Measurements from ENCODE around the gene COQ8B.

The COQ8B gene

DNA sequence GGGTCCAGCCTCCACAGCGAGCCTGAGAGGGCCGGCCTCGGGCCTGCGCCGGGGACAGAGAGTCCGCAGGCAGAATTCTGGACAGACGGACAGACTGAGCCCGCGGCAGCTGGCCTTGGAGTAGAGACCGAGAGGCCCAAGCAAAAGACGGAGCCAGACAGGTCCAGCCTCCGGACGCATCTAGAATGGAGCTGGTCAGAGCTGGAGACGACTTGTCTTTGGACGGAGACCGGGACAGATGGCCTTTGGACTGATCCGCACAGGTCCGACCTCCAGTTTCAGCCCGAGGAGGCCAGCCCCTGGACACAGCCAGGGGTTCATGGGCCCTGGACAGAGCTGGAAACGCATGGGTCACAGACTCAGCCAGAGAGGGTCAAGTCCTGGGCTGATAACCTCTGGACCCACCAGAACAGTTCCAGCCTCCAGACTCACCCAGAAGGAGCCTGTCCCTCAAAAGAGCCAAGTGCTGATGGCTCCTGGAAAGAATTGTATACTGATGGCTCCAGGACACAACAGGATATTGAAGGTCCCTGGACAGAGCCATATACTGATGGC lies 716 bp upstream of the COQ8B start:
- no peak for DNase-seq

- no peak for DNase-seq
Measured at GRCh38 chr19:40716031-40716481, 630 bp downstream of the COQ8B start.

GRCh38 chr19:40714441-40715299 lies 2.0 kb downstream of the COQ8B start:
- peak; percentile 90 to 91 for DNase-seq

DNA sequence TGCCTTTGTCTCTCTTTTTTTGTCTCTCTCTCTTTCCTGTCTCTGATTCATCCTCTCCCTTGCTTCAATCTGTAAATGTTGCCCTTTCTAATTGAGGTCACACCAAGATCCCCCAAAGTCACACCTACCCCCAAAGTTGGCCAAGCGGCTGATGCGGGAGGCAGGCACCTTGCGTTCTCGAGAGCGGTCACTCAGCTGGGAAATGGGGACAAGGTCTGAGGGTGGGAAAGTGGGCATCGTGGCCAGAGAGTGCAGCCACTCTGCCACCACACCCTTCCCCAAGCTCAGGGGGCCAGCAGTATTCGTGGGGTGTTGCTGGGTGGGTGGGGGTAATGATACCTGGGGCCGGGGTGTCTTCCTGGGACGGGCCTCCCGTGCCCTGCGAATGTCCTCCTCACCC lies 2.7 kb downstream of the COQ8B start:
- no peak for DNase-seq

- no peak for DNase-seq
Measured at GRCh38 chr19:40709817-40710216, 6.9 kb downstream of the COQ8B start.

DNA sequence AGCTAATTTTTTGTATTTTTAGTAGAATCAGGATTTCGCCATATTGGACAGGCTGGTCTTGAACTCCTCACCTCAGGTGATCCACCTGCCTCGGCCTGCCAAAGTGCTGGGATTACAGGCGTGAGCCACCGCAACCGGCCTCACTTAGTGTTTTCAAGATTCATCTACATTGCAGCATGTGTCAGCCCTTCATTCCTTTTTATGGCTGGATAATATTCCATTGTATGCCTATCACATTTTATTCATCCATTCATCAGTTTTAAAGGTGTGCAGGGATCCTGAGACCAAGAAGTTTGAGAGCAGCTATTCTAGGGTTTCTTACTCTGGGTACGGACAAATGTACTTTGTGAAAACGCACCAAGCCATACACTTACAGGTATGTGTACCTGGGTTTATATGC lies 9.1 kb downstream of the COQ8B start:
- DNase-seq = no peak

DNA sequence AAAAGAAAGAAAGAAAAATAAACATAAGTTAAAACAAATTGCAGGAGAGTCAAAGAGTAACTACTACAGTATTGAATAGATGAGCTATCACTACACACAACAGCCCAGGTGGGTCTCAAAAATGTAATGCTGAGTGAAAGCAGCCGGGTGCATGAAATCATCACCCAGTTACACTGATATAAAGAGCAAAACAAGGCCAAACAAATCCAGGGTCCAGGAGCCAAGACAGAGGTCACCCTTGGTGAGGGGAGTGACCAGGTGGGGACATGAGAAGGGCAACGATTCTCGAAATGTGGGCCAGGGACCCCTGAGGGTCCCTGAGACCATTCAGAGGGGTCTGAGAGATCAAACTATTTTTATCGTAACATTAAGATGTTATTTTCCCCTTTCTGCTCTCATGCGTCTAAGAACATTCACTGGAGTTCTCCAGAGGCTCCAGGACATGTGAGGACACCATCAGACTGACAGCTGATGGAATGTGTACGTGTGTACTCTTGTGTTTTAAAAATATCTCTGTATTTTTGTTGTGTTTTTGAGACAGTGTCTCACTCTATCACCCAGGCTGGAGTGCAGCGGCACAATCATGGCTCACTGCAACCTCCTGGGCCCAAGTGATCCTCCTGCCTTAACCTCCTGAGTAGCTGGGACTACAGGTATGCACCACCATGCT lies 10.6 kb downstream of the COQ8B start:
- no peak for DNase-seq

DNA sequence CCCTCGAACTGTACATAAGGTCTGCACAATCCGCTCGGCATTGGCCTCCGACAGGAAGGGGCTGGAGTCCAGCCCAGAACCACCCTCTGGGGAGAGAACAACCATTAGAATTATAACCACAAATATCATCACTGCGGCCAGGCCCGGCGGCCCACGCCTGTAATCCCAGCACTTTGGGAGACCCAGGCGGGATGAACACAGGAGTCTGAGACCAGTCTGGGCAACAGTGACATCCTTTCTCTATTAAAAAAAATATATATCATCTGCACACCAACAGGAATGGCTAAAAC lies 11.4 kb downstream of the COQ8B start:
- DNase-seq = no peak

DNA sequence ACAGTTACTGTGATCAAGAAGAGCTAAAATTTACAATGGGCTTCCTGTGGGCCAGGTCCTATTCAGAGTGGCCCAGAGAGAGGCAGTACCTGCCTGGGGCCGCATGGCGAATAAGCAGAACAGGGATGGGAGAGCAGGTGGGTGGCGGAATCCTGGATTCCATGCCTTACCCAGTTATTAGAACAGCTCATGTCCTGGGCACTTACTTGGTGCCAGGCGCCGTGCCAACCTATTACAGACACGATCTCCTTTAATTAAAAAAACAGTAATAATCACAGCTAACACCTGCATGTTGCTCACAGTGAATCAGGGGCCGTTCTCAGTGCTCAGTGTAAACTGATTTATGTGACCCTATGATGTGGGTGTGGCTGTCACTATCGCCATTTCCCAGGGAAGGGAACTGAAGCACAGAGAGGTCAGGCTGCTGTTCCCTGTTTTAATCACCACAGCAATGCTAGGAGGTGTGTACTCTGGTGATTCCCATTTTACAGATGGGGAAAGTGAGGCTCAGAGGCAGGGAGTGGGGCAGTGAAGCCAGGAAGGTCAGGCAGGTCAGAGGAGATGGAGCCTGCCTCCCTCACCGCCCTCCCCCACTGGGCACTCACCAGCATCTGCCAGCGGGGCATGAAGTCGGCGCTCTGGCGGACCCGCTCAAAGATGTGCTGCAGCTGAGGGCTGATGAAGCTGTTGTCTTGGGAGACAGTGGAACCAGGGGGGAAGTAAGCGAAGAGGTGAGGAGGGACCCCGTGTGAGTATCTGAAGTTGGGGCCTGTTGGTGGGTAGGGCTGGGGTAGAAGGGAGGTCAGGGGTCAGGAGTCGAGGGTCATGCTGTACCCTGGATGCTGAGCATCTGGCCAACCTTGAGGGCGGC lies 12.0 kb downstream of the COQ8B start:
- DNase-seq = no peak

GRCh38 chr19:40703029-40703755 lies 13.5 kb downstream of the COQ8B start:
- DNase-seq = no peak

DNA sequence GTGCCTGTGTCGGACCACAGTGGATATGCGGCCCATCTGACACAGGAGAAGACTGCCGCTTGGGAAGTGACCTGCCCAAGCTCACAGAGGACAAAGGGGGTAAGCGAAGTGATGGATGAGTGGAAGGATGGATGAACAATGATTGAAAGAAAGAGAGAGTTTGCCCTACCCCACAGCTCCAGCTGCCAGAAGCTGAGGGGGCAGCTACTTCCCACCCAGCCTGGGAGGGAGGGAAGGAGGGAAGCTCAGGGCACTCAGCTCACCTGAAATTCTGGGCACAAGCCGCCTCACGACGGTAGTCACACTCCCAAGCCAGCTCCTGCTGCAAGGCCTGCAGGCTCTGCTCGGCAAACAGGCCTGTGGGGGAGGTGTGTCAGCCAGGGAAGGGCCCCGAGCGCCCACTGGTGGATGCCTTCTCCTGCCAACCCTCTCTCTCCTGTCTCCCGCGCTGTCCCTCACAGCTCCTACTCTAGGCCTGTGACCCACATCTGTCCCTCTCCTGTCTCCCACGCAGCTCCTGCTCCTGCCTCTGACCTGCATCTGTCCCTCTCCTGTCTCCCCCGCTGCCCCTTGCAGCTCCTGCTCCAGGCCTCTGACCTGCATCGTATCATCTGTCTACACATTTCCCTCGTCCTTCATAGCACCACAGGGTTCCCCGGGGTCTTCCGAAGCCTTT lies 14.2 kb downstream of the COQ8B start:
- peak in 1 of 2 donors; percentile 13 for DNase-seq

DNA sequence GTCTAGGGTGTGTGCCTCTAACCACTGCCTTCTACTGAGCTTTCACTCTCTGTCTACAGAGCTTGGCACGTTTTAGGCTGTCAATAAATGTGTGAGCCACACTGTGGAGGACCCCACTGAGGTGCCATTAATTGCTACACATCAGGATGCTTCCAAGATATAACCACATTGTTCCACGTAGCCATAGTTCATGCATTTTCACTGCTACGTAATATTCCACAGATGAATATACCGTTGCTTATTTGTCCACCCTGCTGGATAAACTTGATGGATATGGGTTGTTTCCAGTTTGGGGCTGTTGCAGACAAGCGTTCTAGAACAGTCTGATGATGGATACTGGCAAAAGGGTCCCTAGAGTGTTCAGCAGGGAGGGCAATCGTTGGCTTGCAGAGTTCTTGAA lies 14.9 kb downstream of the COQ8B start:
- DNase-seq = no peak

GRCh38 chr19:40700083-40700482 lies 16.6 kb downstream of the COQ8B start:
- no peak for DNase-seq

DNA sequence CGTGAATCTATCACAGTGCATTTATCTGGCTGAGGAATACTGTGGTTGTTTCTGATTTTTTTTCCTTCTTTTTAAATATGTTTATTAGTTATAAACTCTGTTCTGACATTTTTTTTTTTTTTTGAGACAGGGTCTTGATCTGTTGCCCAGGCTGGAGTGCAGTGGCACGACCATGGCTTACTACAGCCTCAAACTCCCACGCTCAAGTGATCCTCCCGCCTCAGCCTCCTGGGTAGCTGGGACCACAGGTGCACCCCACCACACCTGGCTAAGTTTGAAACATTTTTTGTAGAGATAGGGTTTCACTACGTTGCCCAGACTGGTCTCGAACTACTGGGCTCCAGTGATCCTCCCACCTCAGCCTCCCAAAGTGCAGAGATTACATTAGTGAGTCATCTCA lies 19.7 kb downstream of the COQ8B start:
- no peak for DNase-seq

- DNase-seq = no peak
Measured at GRCh38 chr19:40695881-40696280, 20.8 kb downstream of the COQ8B start.

GRCh38 chr19:40693896-40694295 lies 22.8 kb downstream of the COQ8B start:
- no peak for DNase-seq

- DNase-seq = no peak
Measured at GRCh38 chr19:40693150-40693788, 23.4 kb downstream of the COQ8B start.

GRCh38 chr19:40692212-40692551 lies 24.5 kb downstream of the COQ8B start:
- no peak for DNase-seq

DNA sequence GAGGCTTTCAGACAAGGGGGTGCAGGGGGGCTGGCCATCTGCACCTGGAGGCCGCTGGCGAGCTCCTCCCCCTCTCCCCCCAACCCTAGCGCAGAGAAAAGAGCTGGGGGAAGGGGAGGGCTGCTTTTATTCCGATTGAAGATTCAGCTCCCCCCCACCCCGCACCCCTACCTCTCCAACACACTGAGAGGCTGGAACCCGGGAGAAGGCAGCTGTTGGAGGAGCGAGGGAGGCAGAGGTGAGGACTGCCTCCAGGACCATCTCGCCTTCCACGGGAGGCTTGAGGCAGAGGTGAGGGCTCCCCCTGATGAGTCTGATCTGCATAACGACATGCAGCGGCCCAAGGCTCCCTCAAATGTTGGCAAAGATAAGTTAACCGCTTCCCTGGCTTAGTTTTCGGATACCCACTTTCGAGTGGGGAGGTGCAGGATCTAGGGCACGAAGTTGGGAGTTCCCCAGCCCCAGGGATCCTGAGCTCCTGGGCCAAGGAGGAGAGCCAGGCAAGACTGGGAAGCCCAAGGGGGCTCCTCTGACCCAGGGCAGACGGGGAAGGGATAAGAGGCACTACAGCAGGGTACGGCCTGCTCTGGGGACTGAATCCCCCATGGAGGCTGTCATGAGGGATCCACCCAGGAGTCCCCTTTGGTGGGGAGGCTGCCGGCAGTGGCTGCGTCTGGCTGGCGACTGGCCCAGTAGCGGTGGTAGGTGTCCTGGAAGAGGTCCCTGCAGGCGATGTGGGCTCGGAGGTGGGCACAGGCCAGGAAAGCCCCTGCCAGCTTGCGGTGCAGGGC lies 25.1 kb downstream of the COQ8B start:
- DNase-seq = peak in 1 of 2 donors; percentile 28

DNA sequence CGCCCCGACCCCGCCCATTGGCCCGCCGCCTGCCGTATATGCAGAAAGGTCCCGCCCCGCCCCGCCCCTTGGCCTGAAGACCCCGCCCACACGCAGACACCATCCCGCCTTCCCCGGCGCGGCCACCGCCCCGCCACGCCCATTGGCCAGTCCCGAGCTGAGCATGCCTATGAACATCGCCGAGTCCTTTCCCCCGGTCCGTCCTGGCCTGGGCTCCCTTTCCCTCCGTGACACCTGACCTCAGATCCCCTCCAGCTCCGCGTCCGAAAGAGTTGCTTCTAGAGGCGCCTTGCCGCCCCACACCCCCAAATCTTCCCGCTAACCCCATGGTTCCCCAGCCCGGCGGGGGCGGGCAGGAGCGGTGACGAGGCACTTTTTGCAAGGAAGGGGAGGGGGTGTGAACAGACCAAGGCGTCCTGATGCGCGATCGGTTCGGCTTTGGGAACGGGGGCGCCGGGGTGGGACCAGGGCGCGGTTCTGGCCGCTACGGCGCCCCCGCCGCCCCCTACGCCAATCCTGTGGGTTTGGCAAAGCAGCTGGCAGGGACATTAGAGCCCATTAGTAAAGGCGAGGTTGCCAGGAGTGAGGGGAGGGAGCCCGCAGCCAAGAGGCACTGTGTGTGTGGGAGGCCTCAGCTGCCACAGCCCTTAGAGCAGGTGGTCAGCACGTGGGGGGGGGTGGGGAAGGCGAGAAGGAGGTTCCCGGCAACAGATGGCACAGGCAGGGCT lies 25.8 kb downstream of the COQ8B start:
- DNase-seq = peak; percentile 87 to 92

All from hippocampal formation (tissue), 2 donors.